ENCODE measurements around the gene RCAN3. TPM values are rescaled to one million over a fixed set of nuclear protein-coding genes. Genes with fewer than 3 reads are reported as not detected.

The RCAN3 gene
- total and polyA plus RNA-seq, 9 of the 15 experiments (the other 6 are each of a cell fraction or from before 2014, with no cell fraction given) = 0.10 to 1.4 (median 0.43) TPM

DNA sequence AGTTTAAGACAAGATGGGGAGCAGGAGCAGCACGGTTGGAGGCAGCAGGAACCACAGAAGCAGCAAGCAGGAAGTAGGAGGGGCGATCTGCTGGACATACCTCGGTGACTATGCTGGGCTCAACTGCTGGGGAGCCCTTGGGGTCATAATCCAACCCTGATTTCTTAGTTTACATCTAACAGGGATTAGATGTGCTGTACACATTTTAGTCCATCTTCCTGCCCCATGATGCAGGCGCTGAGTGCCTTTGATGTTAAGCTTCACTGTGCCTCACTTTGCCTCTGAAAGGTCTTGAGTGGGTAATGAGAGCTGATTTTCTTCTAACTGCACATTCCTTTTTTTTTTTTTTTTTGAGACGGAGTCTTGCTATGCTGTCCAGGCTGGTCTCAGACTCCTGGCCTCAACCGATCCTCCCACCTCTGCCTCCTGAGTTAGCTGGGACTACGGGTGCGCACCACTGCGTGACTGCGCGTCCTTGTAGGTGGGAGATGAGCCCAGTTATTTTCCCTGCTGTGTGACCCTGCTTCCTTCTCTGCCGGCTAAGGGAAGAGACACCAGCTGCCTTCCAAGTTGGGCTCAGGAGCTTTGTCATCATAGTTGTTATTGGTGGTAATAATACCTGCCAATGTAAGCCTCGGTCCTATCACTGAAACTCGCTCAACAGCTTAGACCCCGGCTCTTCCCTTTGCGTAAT is 1.1 kb upstream of the RCAN3 start (continued):
- TF ChIP-seq, protein P1, sequence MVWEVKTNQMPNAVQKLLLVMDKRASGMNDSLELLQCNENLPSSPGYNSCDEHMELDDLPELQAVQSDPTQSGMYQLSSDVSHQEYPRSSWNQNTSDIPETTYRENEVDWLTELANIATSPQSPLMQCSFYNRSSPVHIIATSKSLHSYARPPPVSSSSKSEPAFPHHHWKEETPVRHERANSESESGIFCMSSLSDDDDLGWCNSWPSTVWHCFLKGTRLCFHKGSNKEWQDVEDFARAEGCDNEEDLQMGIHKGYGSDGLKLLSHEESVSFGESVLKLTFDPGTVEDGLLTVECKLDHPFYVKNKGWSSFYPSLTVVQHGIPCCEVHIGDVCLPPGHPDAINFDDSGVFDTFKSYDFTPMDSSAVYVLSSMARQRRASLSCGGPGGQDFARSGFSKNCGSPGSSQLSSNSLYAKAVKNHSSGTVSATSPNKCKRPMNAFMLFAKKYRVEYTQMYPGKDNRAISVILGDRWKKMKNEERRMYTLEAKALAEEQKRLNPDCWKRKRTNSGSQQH (CRISPR knock-in tag; IDR thresholded peaks at IDR 0.05) = 0 out of 2 replicates have a peak, but pooled peaks have one; percentile 43
- TF ChIP-seq, protein P2, sequence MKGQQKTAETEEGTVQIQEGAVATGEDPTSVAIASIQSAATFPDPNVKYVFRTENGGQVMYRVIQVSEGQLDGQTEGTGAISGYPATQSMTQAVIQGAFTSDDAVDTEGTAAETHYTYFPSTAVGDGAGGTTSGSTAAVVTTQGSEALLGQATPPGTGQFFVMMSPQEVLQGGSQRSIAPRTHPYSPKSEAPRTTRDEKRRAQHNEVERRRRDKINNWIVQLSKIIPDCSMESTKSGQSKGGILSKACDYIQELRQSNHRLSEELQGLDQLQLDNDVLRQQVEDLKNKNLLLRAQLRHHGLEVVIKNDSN (CRISPR knock-in tag; IDR thresholded peaks at IDR 0.05) = 0 out of 2 replicates have a peak, but pooled peaks have one; percentile 23
- TF ChIP-seq, protein P3, sequence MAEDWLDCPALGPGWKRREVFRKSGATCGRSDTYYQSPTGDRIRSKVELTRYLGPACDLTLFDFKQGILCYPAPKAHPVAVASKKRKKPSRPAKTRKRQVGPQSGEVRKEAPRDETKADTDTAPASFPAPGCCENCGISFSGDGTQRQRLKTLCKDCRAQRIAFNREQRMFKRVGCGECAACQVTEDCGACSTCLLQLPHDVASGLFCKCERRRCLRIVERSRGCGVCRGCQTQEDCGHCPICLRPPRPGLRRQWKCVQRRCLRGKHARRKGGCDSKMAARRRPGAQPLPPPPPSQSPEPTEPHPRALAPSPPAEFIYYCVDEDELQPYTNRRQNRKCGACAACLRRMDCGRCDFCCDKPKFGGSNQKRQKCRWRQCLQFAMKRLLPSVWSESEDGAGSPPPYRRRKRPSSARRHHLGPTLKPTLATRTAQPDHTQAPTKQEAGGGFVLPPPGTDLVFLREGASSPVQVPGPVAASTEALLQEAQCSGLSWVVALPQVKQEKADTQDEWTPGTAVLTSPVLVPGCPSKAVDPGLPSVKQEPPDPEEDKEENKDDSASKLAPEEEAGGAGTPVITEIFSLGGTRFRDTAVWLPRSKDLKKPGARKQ (CRISPR knock-in tag; IDR thresholded peaks at IDR 0.05) = peak; percentile 75; the same call in 1 of the 2 replicates
- TF ChIP-seq RBBP5 (IDR thresholded peaks at IDR 0.05; ENCODE audit: borderline replicate concordance, insufficient read depth, low read length, poor library complexity, severe bottlenecking) = peak; percentile 9
- TF ChIP-seq MECOM (CRISPR knock-in tag; IDR thresholded peaks at IDR 0.05) = 0 out of 2 replicates have a peak, but pooled peaks have one; percentile 9
- TF ChIP-seq NR3C1 (CRISPR knock-in tag; IDR thresholded peaks at IDR 0.05) = no peak
- TF ChIP-seq LEF1 (IDR thresholded peaks at IDR 0.05) = 0 out of 2 replicates have a peak, but pooled peaks have one; percentile 18
- TF ChIP-seq, protein P4, sequence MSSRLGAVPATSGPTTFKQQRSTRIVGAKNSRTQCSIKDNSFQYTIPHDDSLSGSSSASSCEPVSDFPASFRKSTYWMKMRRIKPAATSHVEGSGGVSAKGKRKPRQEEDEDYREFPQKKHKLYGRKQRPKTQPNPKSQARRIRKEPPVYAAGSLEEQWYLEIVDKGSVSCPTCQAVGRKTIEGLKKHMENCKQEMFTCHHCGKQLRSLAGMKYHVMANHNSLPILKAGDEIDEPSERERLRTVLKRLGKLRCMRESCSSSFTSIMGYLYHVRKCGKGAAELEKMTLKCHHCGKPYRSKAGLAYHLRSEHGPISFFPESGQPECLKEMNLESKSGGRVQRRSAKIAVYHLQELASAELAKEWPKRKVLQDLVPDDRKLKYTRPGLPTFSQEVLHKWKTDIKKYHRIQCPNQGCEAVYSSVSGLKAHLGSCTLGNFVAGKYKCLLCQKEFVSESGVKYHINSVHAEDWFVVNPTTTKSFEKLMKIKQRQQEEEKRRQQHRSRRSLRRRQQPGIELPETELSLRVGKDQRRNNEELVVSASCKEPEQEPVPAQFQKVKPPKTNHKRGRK (tag; IDR thresholded peaks at IDR 0.05) = no peak
- TF ChIP-seq, protein P5, sequence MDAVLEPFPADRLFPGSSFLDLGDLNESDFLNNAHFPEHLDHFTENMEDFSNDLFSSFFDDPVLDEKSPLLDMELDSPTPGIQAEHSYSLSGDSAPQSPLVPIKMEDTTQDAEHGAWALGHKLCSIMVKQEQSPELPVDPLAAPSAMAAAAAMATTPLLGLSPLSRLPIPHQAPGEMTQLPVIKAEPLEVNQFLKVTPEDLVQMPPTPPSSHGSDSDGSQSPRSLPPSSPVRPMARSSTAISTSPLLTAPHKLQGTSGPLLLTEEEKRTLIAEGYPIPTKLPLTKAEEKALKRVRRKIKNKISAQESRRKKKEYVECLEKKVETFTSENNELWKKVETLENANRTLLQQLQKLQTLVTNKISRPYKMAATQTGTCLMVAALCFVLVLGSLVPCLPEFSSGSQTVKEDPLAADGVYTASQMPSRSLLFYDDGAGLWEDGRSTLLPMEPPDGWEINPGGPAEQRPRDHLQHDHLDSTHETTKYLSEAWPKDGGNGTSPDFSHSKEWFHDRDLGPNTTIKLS (IDR thresholded peaks at IDR 0.05; ENCODE audit: borderline replicate concordance, low read depth) = no peak
- TF ChIP-seq ZNF583 (CRISPR knock-in tag; IDR thresholded peaks at IDR 0.05) = no peak
- no peak for TF ChIP-seq ZNF589 (CRISPR knock-in tag; IDR thresholded peaks at IDR 0.05; ENCODE audit: low read depth)

Data from K562 (cell line).